ENCODE measurements around the gene MPG.

MPG gene

GRCh38 chr16:71540-72401, 6.3 kb upstream of the MPG start:
- TF ChIP-seq FOXM1 (IDR thresholded peaks at IDR 0.05; ENCODE audit: borderline replicate concordance, low read depth) (no peak), TCF12 (IDR thresholded peaks at IDR 0.05; ENCODE audit: low read depth) (peak; percentile 76), NFIC (IDR thresholded peaks at IDR 0.05) (peak; percentile 44; the same call in 1 of the 2 replicates), TEAD4 (IDR thresholded peaks at IDR 0.05) (no peak), ZBTB7A (IDR thresholded peaks at IDR 0.05; ENCODE audit: low read depth) (peak; percentile 12; the same call in 1 of the 2 replicates)

- peak; percentile 80 for TF ChIP-seq ZBTB7A (IDR thresholded peaks at IDR 0.05; ENCODE audit: low read depth)
- no peak for TF ChIP-seq FOXM1 (IDR thresholded peaks at IDR 0.05; ENCODE audit: borderline replicate concordance, low read depth)
- TF ChIP-seq TEAD4 (IDR thresholded peaks at IDR 0.05): peak; percentile 91
- peak; percentile 28; the same call in 1 of the 2 replicates for TF ChIP-seq EP300 (IDR thresholded peaks at IDR 0.05; ENCODE audit: borderline replicate concordance)
Measured at GRCh38 chr16:72561-73548, 5.2 kb upstream of the MPG start, which contains the start of gene RHBDF1. RHBDF1 (minus strand) TSS chr16:72631; CDS start chr16:65015, 7,616 bp downstream.

- TF ChIP-seq ZBTB7A (IDR thresholded peaks at IDR 0.05; ENCODE audit: low read depth) (no peak), MAX (IDR thresholded peaks at IDR 0.05) (no peak), YY1 (IDR thresholded peaks at IDR 0.05; ENCODE audit: low read depth) (no peak)
Measured at GRCh38 chr16:74051-74746, 3.8 kb upstream of the MPG start.

DNA sequence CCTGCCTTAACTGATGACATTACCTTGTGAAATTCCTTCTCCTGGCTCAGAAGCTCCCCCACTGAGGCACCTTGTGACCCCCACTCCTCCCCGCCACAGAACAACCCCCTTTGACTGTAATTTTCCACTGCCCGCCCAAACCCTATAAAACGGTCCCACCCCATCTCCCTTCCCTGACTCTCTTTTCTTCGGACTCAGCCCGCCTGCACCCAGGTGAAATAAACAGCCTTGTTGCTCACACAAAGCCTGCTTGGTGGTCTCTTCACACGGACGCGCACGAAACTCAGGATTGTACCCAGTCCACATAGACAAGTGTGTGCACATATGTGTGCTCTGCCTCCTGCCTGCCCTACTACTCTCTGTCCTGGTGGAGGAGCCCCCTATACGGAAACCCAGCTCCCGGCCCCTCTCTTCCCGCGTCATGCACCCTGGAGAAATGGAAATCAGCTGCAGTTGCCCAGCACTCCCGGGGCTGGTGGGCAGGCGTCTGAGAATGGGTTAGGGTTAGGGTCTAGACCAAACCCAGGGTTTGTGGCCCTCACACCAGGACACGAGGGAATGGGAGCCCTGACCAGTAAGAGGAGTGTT, 3.2 kb upstream of the MPG start:
- no peak for TF ChIP-seq CEBPB (IDR thresholded peaks at IDR 0.05)
- TF ChIP-seq TCF12 (IDR thresholded peaks at IDR 0.05; ENCODE audit: low read depth): no peak

DNA sequence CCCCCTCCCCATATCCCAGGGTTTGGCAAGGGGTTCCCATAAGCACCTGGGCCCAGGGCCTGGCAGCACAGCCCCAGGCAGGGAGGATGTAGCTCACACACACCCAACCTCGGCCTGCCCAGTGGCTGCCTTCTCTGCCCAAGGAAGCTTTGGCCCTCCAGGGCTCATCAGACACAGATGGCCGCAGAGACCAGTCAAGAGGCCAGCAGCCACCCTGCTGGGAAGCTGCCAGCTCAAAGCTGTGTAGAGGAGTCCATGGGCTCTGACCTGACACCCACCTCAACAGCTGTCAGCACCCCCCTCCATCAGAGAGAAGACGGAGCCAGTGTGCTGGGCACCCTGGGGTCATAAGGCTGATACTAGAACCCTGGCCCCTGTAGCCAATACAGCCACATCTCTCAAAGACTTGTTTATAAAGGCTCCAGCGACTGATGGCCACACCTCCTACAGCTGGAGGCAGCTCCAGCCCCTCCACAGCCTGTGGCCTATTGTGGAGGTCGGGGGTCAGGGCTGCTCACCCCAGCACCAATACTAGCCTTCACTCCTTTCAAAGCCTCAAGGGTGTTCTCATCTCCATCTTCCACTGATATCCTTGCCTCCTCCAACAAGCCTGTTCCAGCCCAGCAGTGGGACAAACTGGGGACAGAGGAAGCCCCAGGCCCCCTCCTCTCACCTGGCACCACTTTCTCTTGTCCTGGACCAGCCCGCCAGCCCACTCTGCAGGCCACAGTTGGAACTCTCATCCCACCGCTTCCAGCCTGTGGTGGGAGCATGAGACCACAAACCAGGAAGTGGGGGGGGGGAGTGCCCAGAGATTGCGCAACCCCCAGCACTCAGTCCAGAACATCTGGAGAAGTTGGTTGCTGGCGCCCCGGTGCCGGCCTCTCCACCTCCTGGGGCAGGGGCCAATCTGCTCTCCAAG, 2.2 kb upstream of the MPG start:
- TF ChIP-seq CEBPB (IDR thresholded peaks at IDR 0.05) (peak; percentile 100), YY1 (IDR thresholded peaks at IDR 0.05; ENCODE audit: low read depth) (no peak)

GRCh38 chr16:76535-77272, 1.3 kb upstream of the MPG start:
- 0 out of 2 replicates have a peak, but pooled peaks have one; percentile 5 for TF ChIP-seq NFIC (IDR thresholded peaks at IDR 0.05)
- no peak for TF ChIP-seq ZBTB7A (IDR thresholded peaks at IDR 0.05; ENCODE audit: low read depth)
- TF ChIP-seq, protein P1, sequence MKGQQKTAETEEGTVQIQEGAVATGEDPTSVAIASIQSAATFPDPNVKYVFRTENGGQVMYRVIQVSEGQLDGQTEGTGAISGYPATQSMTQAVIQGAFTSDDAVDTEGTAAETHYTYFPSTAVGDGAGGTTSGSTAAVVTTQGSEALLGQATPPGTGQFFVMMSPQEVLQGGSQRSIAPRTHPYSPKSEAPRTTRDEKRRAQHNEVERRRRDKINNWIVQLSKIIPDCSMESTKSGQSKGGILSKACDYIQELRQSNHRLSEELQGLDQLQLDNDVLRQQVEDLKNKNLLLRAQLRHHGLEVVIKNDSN (IDR thresholded peaks at IDR 0.05): no peak
- TF ChIP-seq CEBPB (IDR thresholded peaks at IDR 0.05): no peak
- TF ChIP-seq FOXM1 (IDR thresholded peaks at IDR 0.05; ENCODE audit: borderline replicate concordance, low read depth): no peak
- no peak for TF ChIP-seq TAF1 (IDR thresholded peaks at IDR 0.05; ENCODE audit: low read depth)
- TF ChIP-seq MAX (IDR thresholded peaks at IDR 0.05): 0 out of 2 replicates have a peak, but pooled peaks have one; percentile 21

- TF ChIP-seq RAD21 (IDR thresholded peaks at IDR 0.05; ENCODE audit: low read depth) (no peak), MAX (IDR thresholded peaks at IDR 0.05) (no peak), CEBPB (IDR thresholded peaks at IDR 0.05) (no peak), TAF1 (IDR thresholded peaks at IDR 0.05; ENCODE audit: low read depth) (no peak)
Measured at GRCh38 chr16:77273-77806, 685 bp upstream of the MPG start.

DNA sequence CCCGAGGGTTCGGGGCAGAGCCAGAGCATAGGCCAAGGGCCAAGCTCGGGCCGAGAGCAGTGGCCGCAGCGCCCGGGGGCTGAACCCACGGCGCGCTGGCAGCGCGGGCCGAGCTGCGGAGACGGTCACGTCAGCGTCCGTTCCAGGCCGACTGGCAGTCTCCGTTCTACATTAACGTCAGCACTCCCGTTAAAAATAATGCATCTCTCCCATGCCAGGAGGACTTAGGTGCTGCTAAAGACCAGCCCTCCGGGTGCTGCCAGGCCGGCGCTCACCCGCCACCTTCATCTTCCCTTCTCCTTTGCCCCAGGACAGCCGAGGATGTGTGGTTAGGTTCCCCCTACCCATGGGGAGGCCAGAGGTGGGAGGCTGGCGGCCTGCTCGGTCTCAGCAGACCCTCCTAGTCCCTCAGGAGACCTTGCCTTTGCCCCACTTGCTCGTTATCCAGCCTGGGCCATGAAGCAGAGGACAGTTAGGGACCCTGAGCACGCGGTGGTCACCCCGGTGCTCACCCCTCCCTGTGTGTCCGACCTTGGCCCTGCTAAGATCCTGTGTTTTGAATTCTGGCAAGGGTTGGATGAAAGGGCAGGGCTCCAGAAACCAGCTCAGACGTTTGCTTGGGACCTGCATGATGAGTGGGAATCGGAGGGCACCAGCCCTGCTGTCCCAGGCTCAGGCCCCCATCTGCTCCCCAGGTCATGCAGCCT, 572 bp downstream of the MPG start:
- no peak for TF ChIP-seq TAF1 (IDR thresholded peaks at IDR 0.05; ENCODE audit: low read depth)

Data from Ishikawa (cell line).